H9 (cell line): ENCODE measurements around the gene CACNA2D3. TPM values are rescaled to one million over a fixed set of nuclear protein-coding genes. Genes with fewer than 3 reads are reported as not detected.

ENCODE experiments used
- DNase-seq: peaks from one replicate; pipeline ENCODE4 v3.0.0-alpha.2; 2017
- H2AFZ ChIP-seq: one replicate; pipeline ENCODE4 v1.6.1; 2013; ENCODE audit warnings: mild to moderate bottlenecking, low read length, control low read depth, moderate library complexity
- H2AK5ac ChIP-seq: 2 replicates; pipeline ENCODE4 v1.6.1; 2013; ENCODE audit warnings: low read length, control low read depth, mixed read lengths; ENCODE audit not compliant: insufficient read length
- H2BK120ac ChIP-seq: one replicate; pipeline ENCODE4 v1.6.1; 2013; ENCODE audit warnings: low read depth, mild to moderate bottlenecking, low read length, control low read depth, inconsistent platforms; ENCODE audit not compliant: poor library complexity, severe bottlenecking
- H2BK12ac ChIP-seq: 2 replicates; pipeline ENCODE4 v1.6.1; 2013; ENCODE audit warnings: low read length, control low read depth, mixed read lengths, low read depth; ENCODE audit not compliant: insufficient read length
- H2BK15ac ChIP-seq: 2 replicates; pipeline ENCODE4 v1.6.1; 2013; ENCODE audit warnings: low read depth, low read length, control low read depth
- H2BK20ac ChIP-seq: one replicate; pipeline ENCODE4 v1.6.1; 2013; ENCODE audit warnings: low read depth, mild to moderate bottlenecking, low read length, control low read depth, inconsistent platforms; ENCODE audit not compliant: poor library complexity, severe bottlenecking
- H2BK5ac ChIP-seq: 2 replicates; pipeline ENCODE4 v1.6.1; 2013; ENCODE audit warnings: low read length, control low read depth, mixed read lengths; ENCODE audit not compliant: insufficient read length
- H3K14ac ChIP-seq: 2 replicates; pipeline ENCODE4 v1.6.1; 2013; ENCODE audit warnings: low read length, control low read depth; ENCODE audit not compliant: insufficient read depth
- H3K18ac ChIP-seq: 2 replicates; pipeline ENCODE4 v1.6.1; 2013; ENCODE audit warnings: low read depth, mild to moderate bottlenecking, mixed read lengths, low read length, control low read depth; ENCODE audit not compliant: insufficient read length
- H3K23ac ChIP-seq: 2 replicates; pipeline ENCODE4 v1.6.1; 2013; ENCODE audit warnings: low read length, control low read depth, mixed read lengths, low read depth; ENCODE audit not compliant: insufficient read length
- H3K23me2 ChIP-seq: 2 replicates; pipeline ENCODE4 v1.6.1; 2013; ENCODE audit warnings: low read depth, mild to moderate bottlenecking, mixed read lengths, low read length, control low read depth; ENCODE audit not compliant: insufficient read length, poor library complexity, severe bottlenecking
- H3K27ac ChIP-seq: 2 replicates; pipeline ENCODE4 v1.5.1; 2013; ENCODE audit warnings: low read length, control low read depth, mixed read lengths, low read depth; ENCODE audit not compliant: insufficient read length
- H3K27me3 ChIP-seq: 2 replicates; pipeline ENCODE4 v1.6.1; 2013; ENCODE audit warnings: low read length, control low read depth, inconsistent platforms; ENCODE audit not compliant: insufficient read depth
- H3K4ac ChIP-seq: 2 replicates; pipeline ENCODE4 v1.6.1; 2013; ENCODE audit warnings: low read depth, mild to moderate bottlenecking, control low read depth, inconsistent platforms, low read length, moderate library complexity
- H3K4me1 ChIP-seq: 2 replicates; pipeline ENCODE4 v1.6.1; 2013; ENCODE audit warnings: low read length, control low read depth, inconsistent platforms; ENCODE audit not compliant: insufficient read depth
- H3K4me2 ChIP-seq: 2 replicates; pipeline ENCODE4 v1.6.1; 2013; ENCODE audit warnings: low read length, control low read depth, mixed read lengths; ENCODE audit not compliant: insufficient read length, insufficient read depth
- H3K56ac ChIP-seq: 2 replicates; pipeline ENCODE4 v1.6.1; 2013; ENCODE audit warnings: low read depth, mild to moderate bottlenecking, mixed read lengths, low read length, control low read depth; ENCODE audit not compliant: insufficient read length
- H3K79me1 ChIP-seq: 2 replicates; pipeline ENCODE4 v1.6.1; 2013; ENCODE audit warnings: low read depth, mild to moderate bottlenecking, moderate library complexity, low read length, control low read depth, inconsistent platforms; ENCODE audit not compliant: insufficient read depth, poor library complexity, severe bottlenecking
- H3K79me2 ChIP-seq: 2 replicates; pipeline ENCODE4 v1.6.1; 2013; ENCODE audit warnings: low read length, control low read depth, inconsistent platforms; ENCODE audit not compliant: insufficient read depth
- H3K9ac ChIP-seq: 2 replicates; pipeline ENCODE4 v1.6.1; 2013; ENCODE audit warnings: low read length, control low read depth, mixed read lengths; ENCODE audit not compliant: insufficient read length; ENCODE audit errors: extremely low read depth
- H3K9me3 ChIP-seq: one replicate; pipeline ENCODE4 v1.6.1; 2013; ENCODE audit warnings: low read depth, low read length, inconsistent platforms; ENCODE audit not compliant: control insufficient read depth
- H3T11ph ChIP-seq: one replicate; pipeline ENCODE4 v1.6.1; 2013; ENCODE audit warnings: mild to moderate bottlenecking, low read length, control low read depth, inconsistent platforms
- H4K20me1 ChIP-seq: one replicate; pipeline ENCODE4 v1.6.1; 2013; ENCODE audit not compliant: control insufficient read depth, insufficient read length, insufficient read depth
- H4K5ac ChIP-seq: 2 replicates; pipeline ENCODE4 v1.6.1; 2013; ENCODE audit warnings: low read depth, mild to moderate bottlenecking, mixed read lengths, low read length, control low read depth; ENCODE audit not compliant: insufficient read length
- H4K8ac ChIP-seq: replicated peaks from 2 replicates; pipeline ENCODE4 v1.6.1; 2013; ENCODE audit warnings: low read length, control low read depth, mixed read lengths, low read depth; ENCODE audit not compliant: insufficient read length
- H4K91ac ChIP-seq: 2 replicates; pipeline ENCODE4 v1.6.1; 2013; ENCODE audit warnings: low read depth, mild to moderate bottlenecking, moderate library complexity, mixed read lengths, low read length, control low read depth; ENCODE audit not compliant: insufficient read length
- H3K27ac Mint-ChIP-seq, 3 experiments: 2 replicates in 2 of 3; 3 replicates in 1 of 3; pipeline ENCODE4 v1.8.0; 2020 to 2021; ENCODE audit warnings: mixed read lengths in 3 of 3, mild to moderate bottlenecking in 1 of 3, moderate library complexity in 1 of 3
- H3K27me3 Mint-ChIP-seq: 2 replicates; pipeline ENCODE4 v1.8.0; 2021; ENCODE audit warnings: low read depth, mild to moderate bottlenecking, moderate library complexity, mixed read lengths
- H3K36me3 Mint-ChIP-seq, 3 experiments: 2 replicates in 2 of 3; 3 replicates in 1 of 3; pipeline ENCODE4 v1.8.0; 2020 to 2021; ENCODE audit warnings: low read depth in 3 of 3, mixed read lengths in 3 of 3; ENCODE audit not compliant: insufficient read depth in 1 of 3
- H3K4me1 Mint-ChIP-seq, 2 experiments: 2 replicates each; pipeline ENCODE4 v1.8.0; 2020; ENCODE audit warnings: mixed read lengths in 2 of 2
- H3K4me3 Mint-ChIP-seq, 2 experiments: 2 replicates in 1 of 2; 3 replicates in 1 of 2; pipeline ENCODE4 v1.8.0; 2020 to 2021; ENCODE audit warnings: mild to moderate bottlenecking in 2 of 2, mixed read lengths in 2 of 2, moderate library complexity in 1 of 2
- H3K9me3 Mint-ChIP-seq, 2 experiments: 2 replicates in 1 of 2; 3 replicates in 1 of 2; pipeline ENCODE4 v1.8.0; 2020; ENCODE audit warnings: mild to moderate bottlenecking in 2 of 2, mixed read lengths in 2 of 2, moderate library complexity in 1 of 2
- WGBS: extraction: QIAGEN DNeasy Blood & Tissue Kit; methylation state at CpG from one replicate; pipeline ENCODE4 v1.1.7; 2013; ENCODE audit warnings: missing lambda C conversion rate, low lambda C conversion rate, mixed read lengths; ENCODE audit not compliant: insufficient read length; ENCODE audit errors: extremely low coverage; 5-methylcytosine and 5-hydroxymethylcytosine counted together
- total RNA-seq: library from RNA; stranded (reverse); gene quantifications from 2 replicates; pipeline ENCODE4 v1.2.1, GENCODE V29; 2021
- TF ChIP-seq, protein P1 (sequence below): fragments of 200-600 bp; sonication (generic); conservative IDR thresholded peaks from 3 replicates; pipeline ENCODE4 v1.8.0; 2021; ENCODE audit warnings: antibody characterized with exemption, mild to moderate bottlenecking

The CACNA2D3 gene
- total RNA-seq, 1 experiment from 2014 or later: 3.2 TPM

- no peaks in the 10 kb centered on the region for H3K23me2 ChIP-seq
- no peak overlapping the region for H2BK12ac ChIP-seq
- H3K4me2 ChIP-seq: no peak overlapping the region
- peaks cover 4 to 5% of the 10 kb centered on the region in 2 experiments; a peak in 3 of 4 replicates for H3K4me1 Mint-ChIP-seq
- no peak overlapping the region for H3K27ac Mint-ChIP-seq
- H3K4me3 Mint-ChIP-seq: no peak overlapping the region
- no peak overlapping the region for H3K18ac ChIP-seq
- H3K79me2 ChIP-seq: no peaks in the 10 kb centered on the region
- H3K56ac ChIP-seq: no peak overlapping the region
- H3K4me1 ChIP-seq: no peaks in the 10 kb centered on the region
- H2BK5ac ChIP-seq: no peak overlapping the region
- H4K91ac ChIP-seq: no peak overlapping the region
- no peaks in the 10 kb centered on the region for H3K79me1 ChIP-seq
- no peak overlapping the region for H3K14ac ChIP-seq
- no peak overlapping the region for H3T11ph ChIP-seq
- no peak overlapping the region for H2AFZ ChIP-seq
- TF ChIP-seq, protein P1, sequence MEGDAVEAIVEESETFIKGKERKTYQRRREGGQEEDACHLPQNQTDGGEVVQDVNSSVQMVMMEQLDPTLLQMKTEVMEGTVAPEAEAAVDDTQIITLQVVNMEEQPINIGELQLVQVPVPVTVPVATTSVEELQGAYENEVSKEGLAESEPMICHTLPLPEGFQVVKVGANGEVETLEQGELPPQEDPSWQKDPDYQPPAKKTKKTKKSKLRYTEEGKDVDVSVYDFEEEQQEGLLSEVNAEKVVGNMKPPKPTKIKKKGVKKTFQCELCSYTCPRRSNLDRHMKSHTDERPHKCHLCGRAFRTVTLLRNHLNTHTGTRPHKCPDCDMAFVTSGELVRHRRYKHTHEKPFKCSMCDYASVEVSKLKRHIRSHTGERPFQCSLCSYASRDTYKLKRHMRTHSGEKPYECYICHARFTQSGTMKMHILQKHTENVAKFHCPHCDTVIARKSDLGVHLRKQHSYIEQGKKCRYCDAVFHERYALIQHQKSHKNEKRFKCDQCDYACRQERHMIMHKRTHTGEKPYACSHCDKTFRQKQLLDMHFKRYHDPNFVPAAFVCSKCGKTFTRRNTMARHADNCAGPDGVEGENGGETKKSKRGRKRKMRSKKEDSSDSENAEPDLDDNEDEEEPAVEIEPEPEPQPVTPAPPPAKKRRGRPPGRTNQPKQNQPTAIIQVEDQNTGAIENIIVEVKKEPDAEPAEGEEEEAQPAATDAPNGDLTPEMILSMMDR: no peak
- H2BK20ac ChIP-seq: no peak overlapping the region
- no peak overlapping the region for H3K9ac ChIP-seq
- H3K36me3 Mint-ChIP-seq: no peaks in the 10 kb centered on the region; a peak in 1 of 7 replicates
- no peak overlapping the region for H4K5ac ChIP-seq
- no peak overlapping the region for H2AK5ac ChIP-seq
- WGBS: no CpG with 5 or more reads among the region's 12 CpGs
- no peak overlapping the region for H2BK15ac ChIP-seq
- no peaks in the 10 kb centered on the region for H3K27me3 ChIP-seq
- no peak overlapping the region for H4K8ac ChIP-seq
- no peak overlapping the region for H3K4ac ChIP-seq
- H3K27ac ChIP-seq: no peak overlapping the region
- no peaks in the 10 kb centered on the region; the same call in 1 of the 2 replicates for H3K27me3 Mint-ChIP-seq
- no peaks in the 10 kb centered on the region for H4K20me1 ChIP-seq
- H2BK120ac ChIP-seq: no peak overlapping the region
- H3K9me3 Mint-ChIP-seq: peaks cover 0 to 4% of the 10 kb centered on the region in 2 experiments; a peak in 3 of 5 replicates
- DNase-seq: no peak
- no peaks in the 10 kb centered on the region for H3K9me3 ChIP-seq
- H3K23ac ChIP-seq: no peak overlapping the region
Observed at GRCh38 chr3:54563501-54564200, 441.3 kb downstream of the CACNA2D3 start.
